ENCODE data around the gene MPP4. TPM values are rescaled to one million over a fixed set of nuclear protein-coding genes. Genes with fewer than 3 reads are reported as not detected.

The MPP4 gene
- total RNA-seq, 1 experiment from 2014 or later = not detected

DNA sequence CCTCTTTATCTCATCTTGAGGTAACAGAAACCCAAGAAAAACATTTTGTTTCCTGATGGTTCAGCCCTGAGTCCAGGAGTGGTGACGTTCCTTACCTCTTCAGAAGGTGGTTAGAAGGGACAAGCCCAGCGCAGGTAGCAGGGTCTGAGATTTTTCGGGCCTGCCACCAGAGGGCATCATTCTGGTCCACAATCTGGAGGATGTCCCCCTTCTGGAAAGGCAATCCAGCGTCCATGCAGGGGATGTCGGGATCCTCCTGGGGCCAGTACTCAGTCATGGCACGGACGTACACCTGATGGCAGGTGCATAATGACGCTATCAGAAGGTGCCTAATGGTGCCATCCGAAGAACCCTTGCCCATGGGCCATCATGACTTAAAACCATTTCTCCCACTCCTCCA is 17.7 kb downstream of the MPP4 start:
- Histone ChIP-seq H3K36me3 (ENCODE audit: control insufficient read depth, insufficient read depth, low read length) (no peaks in the 10 kb centered on the region), H3K4me1 (ENCODE audit: control insufficient read depth, insufficient read depth, low read length) (no peaks in the 10 kb centered on the region), H3K9me3 (ENCODE audit: control insufficient read depth, insufficient read depth, low read depth, low read length) (no peaks in the 10 kb centered on the region), H3K27ac (ENCODE audit: low read length) (no peak overlapping the region), H3K27me3 (ENCODE audit: control insufficient read depth, insufficient read depth, low read length) (no peaks in the 10 kb centered on the region), H3K4me3 (ENCODE audit: low read depth in 2 of 2, low read length in 2 of 2) (no peak overlapping the region)
- DNase-seq (ENCODE audit: low read depth, low spot score) (no peak), ATAC-seq (0 out of 2 replicates have a peak, but pooled peaks have one; percentile 42)
- intact Hi-C loops (cut with micrococcal nuclease; ENCODE audit: unreplicated experiment) = no loop called here
- no TSS peak for BruUV-seq (replicated peaks)
- POLR2A ChIA-PET = interaction anchor here (0.6 kb wide), 1 partner anchor 516 kb away, joined by 6 read pairs; no protein-coding TSS in a partner anchor
- in situ Hi-C loops (cut with HindIII; ENCODE audit: low pct_unique_long_range_greater_than_20kb, low sequenced_read_pairs) = no loop called here
- TF ChIP-seq, protein P1, sequence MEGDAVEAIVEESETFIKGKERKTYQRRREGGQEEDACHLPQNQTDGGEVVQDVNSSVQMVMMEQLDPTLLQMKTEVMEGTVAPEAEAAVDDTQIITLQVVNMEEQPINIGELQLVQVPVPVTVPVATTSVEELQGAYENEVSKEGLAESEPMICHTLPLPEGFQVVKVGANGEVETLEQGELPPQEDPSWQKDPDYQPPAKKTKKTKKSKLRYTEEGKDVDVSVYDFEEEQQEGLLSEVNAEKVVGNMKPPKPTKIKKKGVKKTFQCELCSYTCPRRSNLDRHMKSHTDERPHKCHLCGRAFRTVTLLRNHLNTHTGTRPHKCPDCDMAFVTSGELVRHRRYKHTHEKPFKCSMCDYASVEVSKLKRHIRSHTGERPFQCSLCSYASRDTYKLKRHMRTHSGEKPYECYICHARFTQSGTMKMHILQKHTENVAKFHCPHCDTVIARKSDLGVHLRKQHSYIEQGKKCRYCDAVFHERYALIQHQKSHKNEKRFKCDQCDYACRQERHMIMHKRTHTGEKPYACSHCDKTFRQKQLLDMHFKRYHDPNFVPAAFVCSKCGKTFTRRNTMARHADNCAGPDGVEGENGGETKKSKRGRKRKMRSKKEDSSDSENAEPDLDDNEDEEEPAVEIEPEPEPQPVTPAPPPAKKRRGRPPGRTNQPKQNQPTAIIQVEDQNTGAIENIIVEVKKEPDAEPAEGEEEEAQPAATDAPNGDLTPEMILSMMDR (IDR thresholded peaks at IDR 0.05) = peak; percentile 66
- no peak for TF ChIP-seq SIN3A (IDR thresholded peaks at IDR 0.05; ENCODE audit: borderline replicate concordance, insufficient read depth, low read depth, low read length)
- CTCF ChIA-PET = no interaction called here

DNA sequence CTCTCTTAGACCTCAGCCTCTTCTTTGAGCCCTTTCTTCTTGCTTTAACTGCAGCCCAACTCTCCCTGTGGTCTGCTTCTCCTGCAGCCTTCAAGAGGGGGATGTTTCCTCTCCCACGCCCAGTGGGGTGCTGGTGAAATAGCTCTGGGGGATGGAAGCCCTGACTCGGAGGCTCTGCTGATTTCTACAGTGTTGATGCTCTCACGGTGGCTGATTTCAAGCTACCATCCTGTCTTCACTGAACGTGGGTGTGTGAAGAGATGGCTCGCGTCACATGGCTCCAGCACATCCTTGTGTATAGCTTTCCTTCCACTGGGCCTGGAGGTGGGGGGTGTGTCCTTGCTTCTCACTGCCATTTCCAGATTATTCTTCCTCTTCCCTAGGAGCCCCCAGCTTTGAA is 20.0 kb downstream of the MPP4 start:
- CTCF ChIA-PET = no interaction called here
- ATAC-seq = no peak

More for the DNA sequence above, 20.0 kb downstream of the MPP4 start:
- BruUV-seq (replicated peaks) = no TSS peak
- no peak overlapping the region for H3K27ac ChIP-seq (ENCODE audit: low read length)
- no peak for DNase-seq (ENCODE audit: low read depth, low spot score)
- no peaks in the 10 kb centered on the region for H3K36me3 ChIP-seq (ENCODE audit: control insufficient read depth, insufficient read depth, low read length)
- H3K4me3 ChIP-seq (ENCODE audit: low read depth in 2 of 2, low read length in 2 of 2) = no peak overlapping the region
- in situ Hi-C loops (cut with HindIII; ENCODE audit: low pct_unique_long_range_greater_than_20kb, low sequenced_read_pairs) = no loop called here
- no peaks in the 10 kb centered on the region for H3K4me1 ChIP-seq (ENCODE audit: control insufficient read depth, insufficient read depth, low read length)
- POLR2A ChIA-PET = no interaction called here
- H3K27me3 ChIP-seq (ENCODE audit: control insufficient read depth, insufficient read depth, low read length) = no peaks in the 10 kb centered on the region
- H3K9me3 ChIP-seq (ENCODE audit: control insufficient read depth, insufficient read depth, low read depth, low read length) = no peaks in the 10 kb centered on the region
- intact Hi-C loops (cut with micrococcal nuclease; ENCODE audit: unreplicated experiment) = no loop called here
- TF ChIP-seq SIN3A (IDR thresholded peaks at IDR 0.05; ENCODE audit: borderline replicate concordance, insufficient read depth, low read depth, low read length) (no peak), POLR2AphosphoS5 (IDR thresholded peaks at IDR 0.05; ENCODE audit: low read depth, low read length) (no peak), TCF7L2 (IDR thresholded peaks at IDR 0.05; ENCODE audit: low read depth, low read length) (no peak)
- TF ChIP-seq, protein P1 (IDR thresholded peaks at IDR 0.05) = no peak
- TF ChIP-seq, protein P2, sequence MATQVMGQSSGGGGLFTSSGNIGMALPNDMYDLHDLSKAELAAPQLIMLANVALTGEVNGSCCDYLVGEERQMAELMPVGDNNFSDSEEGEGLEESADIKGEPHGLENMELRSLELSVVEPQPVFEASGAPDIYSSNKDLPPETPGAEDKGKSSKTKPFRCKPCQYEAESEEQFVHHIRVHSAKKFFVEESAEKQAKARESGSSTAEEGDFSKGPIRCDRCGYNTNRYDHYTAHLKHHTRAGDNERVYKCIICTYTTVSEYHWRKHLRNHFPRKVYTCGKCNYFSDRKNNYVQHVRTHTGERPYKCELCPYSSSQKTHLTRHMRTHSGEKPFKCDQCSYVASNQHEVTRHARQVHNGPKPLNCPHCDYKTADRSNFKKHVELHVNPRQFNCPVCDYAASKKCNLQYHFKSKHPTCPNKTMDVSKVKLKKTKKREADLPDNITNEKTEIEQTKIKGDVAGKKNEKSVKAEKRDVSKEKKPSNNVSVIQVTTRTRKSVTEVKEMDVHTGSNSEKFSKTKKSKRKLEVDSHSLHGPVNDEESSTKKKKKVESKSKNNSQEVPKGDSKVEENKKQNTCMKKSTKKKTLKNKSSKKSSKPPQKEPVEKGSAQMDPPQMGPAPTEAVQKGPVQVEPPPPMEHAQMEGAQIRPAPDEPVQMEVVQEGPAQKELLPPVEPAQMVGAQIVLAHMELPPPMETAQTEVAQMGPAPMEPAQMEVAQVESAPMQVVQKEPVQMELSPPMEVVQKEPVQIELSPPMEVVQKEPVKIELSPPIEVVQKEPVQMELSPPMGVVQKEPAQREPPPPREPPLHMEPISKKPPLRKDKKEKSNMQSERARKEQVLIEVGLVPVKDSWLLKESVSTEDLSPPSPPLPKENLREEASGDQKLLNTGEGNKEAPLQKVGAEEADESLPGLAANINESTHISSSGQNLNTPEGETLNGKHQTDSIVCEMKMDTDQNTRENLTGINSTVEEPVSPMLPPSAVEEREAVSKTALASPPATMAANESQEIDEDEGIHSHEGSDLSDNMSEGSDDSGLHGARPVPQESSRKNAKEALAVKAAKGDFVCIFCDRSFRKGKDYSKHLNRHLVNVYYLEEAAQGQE (IDR thresholded peaks at IDR 0.05; ENCODE audit: insufficient read depth in 1 of 2, low read depth in 2 of 2, low read length in 1 of 2) = no peak
